Activated CD8-positive, alpha-beta memory T cell treated with anti-CD3 and anti-CD28 coated beads for 36 hours (primary cell): Measurements from ENCODE around the gene COX8A. TPM values are rescaled to one million over a fixed set of nuclear protein-coding genes. Genes with fewer than 3 reads are reported as not detected.

ENCODE experiments used
- total RNA-seq, 2 experiments: library from RNA; stranded (reverse); gene quantifications; one replicate each; pipeline ENCODE4 v1.2.3, GENCODE V29; 2021

Gene COX8A
- total RNA-seq, 2 experiments from 2014 or later: 393 to 446 TPM

Other genes starting within 250 kb of the COX8A start
- gene ZFTA, start 205.8 kb upstream of the COX8A start, total RNA-seq: 1 to 10 TPM; 6.2 to 6.8 TPM
- 10 to 100 TPM; 46.1 to 49.7 TPM for gene SPINDOC, start 161.2 kb upstream of the COX8A start, total RNA-seq
- 10 to 100 TPM; 31.5 to 33.5 TPM for gene MARK2, start 135.5 kb upstream of the COX8A start, total RNA-seq
- under 1 TPM; 0.36 to 0.48 TPM for gene RCOR2, start 57.5 kb upstream of the COX8A start, total RNA-seq
- 10 to 100 TPM; 26.1 to 27.3 TPM for gene NAA40, start 35.6 kb upstream of the COX8A start, total RNA-seq
- 10 to 100 TPM; 74.6 to 79.8 TPM for gene OTUB1, start 11.8 kb downstream of the COX8A start, total RNA-seq
- gene FLRT1, start 61.3 kb downstream of the COX8A start, total RNA-seq: not detected
- gene MACROD1, start 191.5 kb downstream of the COX8A start, total RNA-seq: 10 to 100 TPM; 20.6 to 21.8 TPM
- gene STIP1, start 211.6 kb downstream of the COX8A start, total RNA-seq: 100 to 1,000 TPM; 476 to 486 TPM
- 100 to 1,000 TPM; 220 to 223 TPM for gene FERMT3, start 232.1 kb downstream of the COX8A start, total RNA-seq